Measurements from ENCODE around the gene ELMO1. TPM values are rescaled to one million over a fixed set of nuclear protein-coding genes. Genes with fewer than 3 reads are reported as not detected.

Gene ELMO1
- total and polyA plus RNA-seq, 10 donors, result 26.0 to 494 (median 201) TPM

DNA sequence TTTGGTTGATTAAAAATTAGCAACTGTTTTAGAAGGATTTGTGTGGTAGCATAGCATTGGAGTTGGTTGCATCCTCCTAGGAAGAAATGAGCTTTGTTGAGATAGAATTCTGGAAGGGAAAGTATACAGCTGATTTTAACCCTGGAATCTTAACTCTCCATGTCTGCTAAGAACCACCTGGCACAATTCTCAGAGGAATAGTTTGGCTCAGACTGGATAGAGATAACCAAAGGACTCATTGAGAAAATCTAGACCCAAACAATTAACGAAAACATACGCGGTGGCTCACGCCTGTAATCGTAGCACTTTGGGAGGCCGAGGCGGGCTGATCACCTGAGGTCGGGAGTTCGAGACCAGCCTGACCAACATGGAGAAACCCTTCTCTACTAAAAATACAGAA, 625.3 kb downstream of the ELMO1 start:
- TF ChIP-seq POLR2AphosphoS5 (IDR thresholded peaks at IDR 0.05) (no peak), POLR2A (IDR thresholded peaks at IDR 0.05) (no peak)
- no peak overlapping the region for H3K4me3 ChIP-seq
- no peaks in the 10 kb centered on the region for H3K36me3 ChIP-seq
- no peak overlapping the region for H3K27ac ChIP-seq
- intact Hi-C loops (cut with DNase I; ENCODE audit: low total_unique reads), result no loop called here
- DNase-seq, result no peak
- H3K9me3 ChIP-seq, result no peaks in the 10 kb centered on the region
- 95 to 97% (median 96%) methylated on average over 9 of the region's 9 CpGs for WGBS, 5 donors
- H3K27me3 ChIP-seq (replicated peaks in 1 of 7), result no peaks in the 10 kb centered on the region
- no peaks in the 10 kb centered on the region for H3K4me1 ChIP-seq

DNA sequence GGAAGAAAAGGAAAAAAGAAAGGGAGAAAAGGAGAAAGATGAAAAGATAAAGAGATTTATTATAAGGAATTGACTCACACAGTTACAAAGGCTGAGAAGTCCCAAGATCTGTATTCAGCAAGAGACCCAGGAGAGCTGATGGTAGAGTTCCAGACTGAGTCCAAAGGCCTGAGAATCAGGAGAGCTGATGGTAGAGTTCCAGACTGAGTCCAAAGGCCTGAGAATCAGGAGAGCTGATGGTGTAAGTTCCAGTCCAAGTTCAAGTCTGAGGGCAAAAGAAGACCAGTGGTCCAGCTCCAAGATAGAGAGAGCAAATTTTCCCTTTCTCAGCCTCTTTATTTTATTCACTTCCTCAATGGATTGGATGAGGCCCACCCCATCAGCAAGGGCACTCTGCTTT, 627.0 kb downstream of the ELMO1 start:
- Histone ChIP-seq H3K27ac (no peak overlapping the region), H3K36me3 (no peaks in the 10 kb centered on the region), H3K4me3 (no peak overlapping the region), H3K27me3 (replicated peaks in 1 of 7) (no peaks in the 10 kb centered on the region), H3K9me3 (no peaks in the 10 kb centered on the region), H3K4me1 (no peaks in the 10 kb centered on the region)
- TF ChIP-seq, protein P1, sequence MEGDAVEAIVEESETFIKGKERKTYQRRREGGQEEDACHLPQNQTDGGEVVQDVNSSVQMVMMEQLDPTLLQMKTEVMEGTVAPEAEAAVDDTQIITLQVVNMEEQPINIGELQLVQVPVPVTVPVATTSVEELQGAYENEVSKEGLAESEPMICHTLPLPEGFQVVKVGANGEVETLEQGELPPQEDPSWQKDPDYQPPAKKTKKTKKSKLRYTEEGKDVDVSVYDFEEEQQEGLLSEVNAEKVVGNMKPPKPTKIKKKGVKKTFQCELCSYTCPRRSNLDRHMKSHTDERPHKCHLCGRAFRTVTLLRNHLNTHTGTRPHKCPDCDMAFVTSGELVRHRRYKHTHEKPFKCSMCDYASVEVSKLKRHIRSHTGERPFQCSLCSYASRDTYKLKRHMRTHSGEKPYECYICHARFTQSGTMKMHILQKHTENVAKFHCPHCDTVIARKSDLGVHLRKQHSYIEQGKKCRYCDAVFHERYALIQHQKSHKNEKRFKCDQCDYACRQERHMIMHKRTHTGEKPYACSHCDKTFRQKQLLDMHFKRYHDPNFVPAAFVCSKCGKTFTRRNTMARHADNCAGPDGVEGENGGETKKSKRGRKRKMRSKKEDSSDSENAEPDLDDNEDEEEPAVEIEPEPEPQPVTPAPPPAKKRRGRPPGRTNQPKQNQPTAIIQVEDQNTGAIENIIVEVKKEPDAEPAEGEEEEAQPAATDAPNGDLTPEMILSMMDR (IDR thresholded peaks at IDR 0.05 in 8 of 11, conservative IDR thresholded peaks at IDR 0.05 in 3 of 11), result no peak
- TF ChIP-seq POLR2A (IDR thresholded peaks at IDR 0.05) (no peak), POLR2AphosphoS5 (IDR thresholded peaks at IDR 0.05) (no peak)
- intact Hi-C loops (cut with DNase I; ENCODE audit: low total_unique reads), result no loop called here
- DNase-seq, result no peak

DNA sequence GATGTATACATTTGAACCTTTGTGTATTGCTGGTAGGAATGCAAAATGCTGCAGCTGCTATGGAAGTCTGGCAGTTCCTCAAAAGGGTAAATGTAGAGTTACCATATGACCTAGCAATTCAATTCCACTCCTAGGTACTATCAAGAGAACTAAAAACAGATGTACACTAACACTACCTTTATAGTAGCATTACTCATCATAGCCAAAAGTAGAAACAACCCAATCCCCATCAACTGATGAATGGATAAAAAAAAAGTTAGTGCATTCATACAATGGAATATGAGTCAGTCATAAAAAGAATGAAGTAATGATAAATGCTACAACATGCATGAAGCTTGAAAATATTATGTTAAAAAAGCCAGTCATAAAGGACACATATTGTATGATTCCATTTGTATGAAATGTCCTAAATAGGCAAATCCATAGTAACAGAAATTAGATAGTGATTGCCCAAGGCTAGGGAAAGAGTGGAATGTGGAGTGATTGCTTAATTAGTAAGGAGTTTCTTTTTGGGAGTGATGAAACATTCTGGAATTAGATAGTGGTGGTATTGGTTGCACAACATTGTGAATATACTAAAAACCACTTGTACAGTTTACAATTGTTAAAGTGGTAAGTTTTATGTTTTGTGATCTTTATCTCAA, 628.0 kb downstream of the ELMO1 start:
- no peak overlapping the region for H3K27ac ChIP-seq
- no peaks in the 10 kb centered on the region for H3K27me3 ChIP-seq (replicated peaks in 1 of 7)
- H3K4me1 ChIP-seq, result no peaks in the 10 kb centered on the region
- H3K36me3 ChIP-seq, result no peaks in the 10 kb centered on the region
- no peak for DNase-seq
- H3K4me3 ChIP-seq, result no peak overlapping the region
- TF ChIP-seq, protein P1 (IDR thresholded peaks at IDR 0.05 in 8 of 11, conservative IDR thresholded peaks at IDR 0.05 in 3 of 11), result no peak
- TF ChIP-seq POLR2A (IDR thresholded peaks at IDR 0.05) (no peak), POLR2AphosphoS5 (IDR thresholded peaks at IDR 0.05) (no peak)
- H3K9me3 ChIP-seq, result no peaks in the 10 kb centered on the region
- intact Hi-C loops (cut with DNase I; ENCODE audit: low total_unique reads), result no loop called here

DNA sequence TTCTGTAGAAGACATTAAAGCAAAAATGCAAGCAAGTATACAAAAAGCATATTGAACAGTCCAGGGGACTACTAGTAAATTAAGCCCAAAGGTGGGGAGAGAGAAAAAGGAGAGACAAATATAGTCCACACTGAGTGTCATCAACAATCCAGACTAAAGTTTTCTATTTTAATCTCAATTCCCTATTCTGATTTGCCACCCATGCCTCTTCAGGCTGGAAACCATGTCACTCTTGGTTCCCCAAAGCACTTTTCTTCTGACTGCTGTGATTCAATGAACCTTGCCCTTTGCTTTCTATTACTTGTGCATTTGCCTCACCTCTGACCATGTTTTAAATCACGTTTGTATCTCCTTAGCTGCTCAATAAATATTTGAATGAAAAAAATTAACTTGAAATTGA, 629.0 kb downstream of the ELMO1 start:
- H3K36me3 ChIP-seq, result no peaks in the 10 kb centered on the region

More for the DNA sequence above, 629.0 kb downstream of the ELMO1 start:
- Histone ChIP-seq H3K27me3 (replicated peaks in 1 of 7) (no peaks in the 10 kb centered on the region), H3K9me3 (no peaks in the 10 kb centered on the region), H3K27ac (no peak overlapping the region), H3K4me1 (no peaks in the 10 kb centered on the region), H3K4me3 (no peak overlapping the region)
- TF ChIP-seq, protein P1 (IDR thresholded peaks at IDR 0.05 in 8 of 11, conservative IDR thresholded peaks at IDR 0.05 in 3 of 11), result no peak
- TF ChIP-seq POLR2A (IDR thresholded peaks at IDR 0.05), result no peak
- TF ChIP-seq POLR2AphosphoS5 (IDR thresholded peaks at IDR 0.05), result no peak
- intact Hi-C loops (cut with DNase I; ENCODE audit: low total_unique reads), result no loop called here
- 67 to 82% (median 81%) methylated on average over 1 of the region's 1 CpG for WGBS, 5 donors
- DNase-seq, result no peak

Measured in spleen (tissue), 11 donors.